B cell (primary cell): ENCODE measurements around the gene MRPL36. TPM values are rescaled to one million over a fixed set of nuclear protein-coding genes. Genes with fewer than 3 reads are reported as not detected.

Experiments used
- ATAC-seq: fragments of 200-7000 bp; cut with Tn5 transposase; one replicate; pipeline ENCODE4 v1.10.0; 2021; ENCODE audit warnings: low read depth, mild to moderate bottlenecking, moderate number of reproducible peaks, moderate library complexity
- CTCF ChIA-PET: fragments of 350-600 bp; sonication (Branson Sonifier 250); formaldehyde crosslinking; loops from one replicate; lab custom pipeline; 2021; ENCODE audit warnings: antibody characterized with exemption, inconsistent platforms; lab: Charles Lee
- POLR2A ChIA-PET: fragments of 350-600 bp; sonication (Branson Sonifier 250); formaldehyde crosslinking; loops from one replicate; lab custom pipeline; 2021; ENCODE audit warnings: antibody characterized with exemption; lab: Charles Lee
- DNase-seq: peaks from one replicate; pipeline ENCODE4 v3.0.0; 2013
- H2AFZ ChIP-seq: 2 replicates; pipeline ENCODE4 v1.6.1; 2012; ENCODE audit warnings: mild to moderate bottlenecking, low read depth, low read length; ENCODE audit not compliant: insufficient read depth, poor library complexity, severe bottlenecking
- H3K27ac ChIP-seq, 2 donors: 1 replicate in 1 of 2; 2 replicates in 1 of 2; pipeline ENCODE4 v1.5.1; 2012 to 2013; ENCODE audit warnings: low read length in 2 of 2, mild to moderate bottlenecking in 2 of 2, moderate library complexity in 1 of 2
- H3K27me3 ChIP-seq, 4 experiments: fragments of 200-600 bp in 1 of 4; sonication (generic) in 1 of 4; replicated peaks in 1 of 4; 1 replicate in 2 of 4; 2 replicates in 2 of 4; pipeline versions ENCODE4 v1.6.1 to v1.7.0; 2013 to 2016; ENCODE audit warnings: low read length in 3 of 4, mild to moderate bottlenecking in 2 of 4, mixed read lengths in 1 of 4, moderate library complexity in 1 of 4; ENCODE audit not compliant: insufficient read depth in 4 of 4, control insufficient read depth in 3 of 4; ENCODE audit errors: control extremely low read depth in 1 of 4
- H3K36me3 ChIP-seq, 2 experiments: replicated peaks in 1 of 2; 1 replicate in 1 of 2; 2 replicates in 1 of 2; pipeline versions ENCODE4 v1.6.1 to v1.7.1; 2013; ENCODE audit warnings: low read length in 1 of 2; ENCODE audit not compliant: insufficient read depth in 2 of 2, control insufficient read depth in 1 of 2; ENCODE audit errors: control extremely low read depth in 1 of 2, extremely low read depth in 1 of 2
- H3K4me1 ChIP-seq, 2 donors: fragments of 200-600 bp in 1 of 2; sonication (generic) in 1 of 2; 1 replicate in 1 of 2; 2 replicates in 1 of 2; pipeline versions ENCODE4 v1.5.1 to v1.6.1; 2013 to 2017; ENCODE audit warnings: low read length in 2 of 2; ENCODE audit not compliant: control insufficient read depth in 2 of 2, insufficient read depth in 2 of 2
- H3K4me2 ChIP-seq: replicated peaks from 2 replicates; pipeline ENCODE3; 2012; ENCODE audit warnings: mild to moderate bottlenecking, low read depth, low read length; ENCODE audit not compliant: poor library complexity, severe bottlenecking
- H3K4me3 ChIP-seq, 5 experiments: fragments of 200-600 bp in 1 of 5; sonication (generic) in 1 of 5; 1 replicate in 3 of 5; 2 replicates in 2 of 5; pipeline versions ENCODE4 v1.5.1 to v1.7.0; 2011 to 2016; ENCODE audit warnings: low read length in 4 of 5, mild to moderate bottlenecking in 4 of 5, low read depth in 2 of 5, control low read depth in 1 of 5, moderate library complexity in 1 of 5; ENCODE audit not compliant: insufficient read depth in 1 of 5; ENCODE audit errors: control extremely low read depth in 1 of 5, extremely low read depth in 1 of 5
- H3K79me2 ChIP-seq: fragments of 200-600 bp; sonication (generic); one replicate; pipeline ENCODE4 v1.6.0; 2016; ENCODE audit warnings: low read length; ENCODE audit not compliant: control insufficient read depth, insufficient read depth
- H3K9ac ChIP-seq: fragments of 200-600 bp; sonication (generic); 2 replicates; pipeline ENCODE4 v1.6.1; 2017; ENCODE audit warnings: mild to moderate bottlenecking, low read length, moderate library complexity
- H3K9me3 ChIP-seq, 3 donors: one replicate each; pipeline versions ENCODE4 v1.6.1 to v1.7.1; 2013; ENCODE audit warnings: low read length in 2 of 3; ENCODE audit not compliant: control insufficient read depth in 2 of 3, insufficient read depth in 1 of 3; ENCODE audit errors: control extremely low read depth in 1 of 3
- H4K20me1 ChIP-seq: 2 replicates; pipeline ENCODE4 v1.6.0; 2012; ENCODE audit warnings: mild to moderate bottlenecking, low read length; ENCODE audit not compliant: insufficient read depth, control insufficient read depth, poor library complexity, severe bottlenecking
- H3K27ac Mint-ChIP-seq: one replicate; pipeline ENCODE4 v1.8.0; 2021; ENCODE audit warnings: mixed read lengths
- H3K27me3 Mint-ChIP-seq: one replicate; pipeline ENCODE4 v1.8.0; 2021; ENCODE audit warnings: mixed read lengths
- H3K4me1 Mint-ChIP-seq: one replicate; pipeline ENCODE4 v1.8.0; 2021; ENCODE audit warnings: mixed read lengths
- H3K4me3 Mint-ChIP-seq: one replicate; pipeline ENCODE4 v1.8.0; 2021; ENCODE audit warnings: mixed read lengths
- H3K9me3 Mint-ChIP-seq: one replicate; pipeline ENCODE4 v1.8.0; 2022; ENCODE audit warnings: mixed read lengths; ENCODE audit not compliant: insufficient read depth
- CTCF ChIP-seq: fragments of 200-600 bp; IDR thresholded peaks from one replicate; pipeline ENCODE4 v1.8.0; 2022; ENCODE audit warnings: antibody characterized with exemption, mild to moderate bottlenecking
- EZH2 ChIP-seq: IDR thresholded peaks from 2 replicates; pipeline ENCODE4 v1.6.1; 2012; ENCODE audit warnings: borderline replicate concordance, low read depth, mild to moderate bottlenecking, moderate library complexity, low read length; ENCODE audit not compliant: insufficient read depth, poor library complexity, severe bottlenecking
- WGBS: methylation state at CpG from one replicate; pipeline ENCODE4 v1.1.5; 2013; ENCODE audit warnings: missing lambda C conversion rate; ENCODE audit not compliant: insufficient coverage; 5-methylcytosine and 5-hydroxymethylcytosine counted together
- intact Hi-C: fragments of 100-400 bp; cut with micrococcal nuclease; formaldehyde crosslinking; loops from one replicate; pipeline ENCODE4 v1.10.0; 2022
- polyA plus RNA-seq: library from polyadenylated mRNA; depleted of rRNA; stranded (reverse); fragments of >200 nt; gene quantifications from 2 replicates; pipeline ENCODE4 v1.2.3, GENCODE V29; 2012
- total RNA-seq, 2 donors: library from RNA; stranded (reverse); fragments of 120-200 nt in 1 of 2; gene quantifications; 1 replicate in 1 of 2; 2 replicates in 1 of 2; pipeline versions ENCODE4 v1.2.3 to v1.2.4, GENCODE V29; 2013 to 2022

MRPL36 gene
- total and polyA plus RNA-seq, 2 donors (not counting 1 experiment from before 2014, with no cell fraction given): 12.5 to 25.0 TPM

GRCh38 chr5:1749346-1750124 lies 50.1 kb downstream of the MRPL36 start:
- Histone ChIP-seq H4K20me1 (no peaks in the 10 kb centered on the region), H3K36me3 (no peaks in the 10 kb centered on the region), H3K4me1 (no peaks in the 10 kb centered on the region), H3K9me3 (peaks cover 0 to 3% (median 0%) of the 10 kb centered on the region in 3 donors), H3K4me3 (no peak overlapping the region), H3K27ac (no peak overlapping the region), H3K4me2 (no peak overlapping the region), H3K9ac (no peak overlapping the region), H3K79me2 (no peaks in the 10 kb centered on the region), H2AFZ (no peak overlapping the region), H3K27me3 (no peaks in the 10 kb centered on the region)
- ChIA-PET POLR2A (no interaction called here), CTCF (no interaction called here)
- 95% methylated on average over 11 of the region's 19 CpGs for WGBS
- ATAC-seq (no peak), DNase-seq (no peak)
- H3K27ac Mint-ChIP-seq: no peak overlapping the region
- H3K27me3 Mint-ChIP-seq: peaks cover 10% of the 10 kb centered on the region
- H3K4me1 Mint-ChIP-seq: no peaks in the 10 kb centered on the region
- intact Hi-C loops: no loop called here
- no peaks in the 10 kb centered on the region for H3K9me3 Mint-ChIP-seq
- no peak overlapping the region for H3K4me3 Mint-ChIP-seq
- TF ChIP-seq CTCF (no peak), EZH2 (no peak)

- intact Hi-C loops: no loop called here
Measured at GRCh38 chr5:1748845-1749244, 50.8 kb downstream of the MRPL36 start.

More at GRCh38 chr5:1748845-1749244, 50.8 kb downstream of the MRPL36 start:
- H3K9ac ChIP-seq: no peak overlapping the region
- ATAC-seq (no peak), DNase-seq (no peak)
- no peak overlapping the region for H3K4me2 ChIP-seq
- no peak overlapping the region for H2AFZ ChIP-seq
- no peaks in the 10 kb centered on the region for H3K79me2 ChIP-seq
- no peak overlapping the region for H3K27ac ChIP-seq
- peaks cover 0 to 3% (median 0%) of the 10 kb centered on the region in 3 donors for H3K9me3 ChIP-seq
- H3K27me3 ChIP-seq: no peaks in the 10 kb centered on the region
- Mint-ChIP-seq H3K27me3 (peaks cover 10% of the 10 kb centered on the region), H3K4me1 (no peaks in the 10 kb centered on the region), H3K4me3 (no peak overlapping the region), H3K9me3 (no peaks in the 10 kb centered on the region), H3K27ac (no peak overlapping the region)
- ChIA-PET CTCF (no interaction called here), POLR2A (no interaction called here)
- no peaks in the 10 kb centered on the region for H4K20me1 ChIP-seq
- H3K36me3 ChIP-seq: no peaks in the 10 kb centered on the region
- no peaks in the 10 kb centered on the region for H3K4me1 ChIP-seq
- no peak overlapping the region for H3K4me3 ChIP-seq
- WGBS: 89% methylated on average over 16 of the region's 19 CpGs
- no peak for TF ChIP-seq EZH2
- TF ChIP-seq CTCF: no peak
